SK-N-SH (cell line): ENCODE results near the gene HIPK2. TPM values are rescaled to one million over a fixed set of nuclear protein-coding genes. Genes with fewer than 3 reads are reported as not detected.
A peak's percentile ranks its signal among the peaks of the same experiment; 100 is the strongest.

Experiments
- CTCF ChIA-PET: fragments of 300-600, 350-600 bp; formaldehyde crosslinking; extraction: SDS; loops from one replicate; lab custom pipeline; 2021; lab: Yijun Ruan, JAX
- POLR2A ChIA-PET: fragments of 350-600 bp; sonication (Branson Sonifier 250); formaldehyde crosslinking; extraction: SDS; loops from one replicate; lab custom pipeline; 2020; ENCODE audit warnings: antibody characterized with exemption, inconsistent platforms; lab: Yijun Ruan, JAX
- DNase-seq: peaks from one replicate; pipeline ENCODE4 v3.0.0; 2012
- H2AFZ ChIP-seq: fragments of 200-600 bp; sonication (generic); 2 replicates; pipeline ENCODE4 v1.8.1; 2016; ENCODE audit warnings: antibody characterized with exemption, mild to moderate bottlenecking, low read depth
- H3F3A ChIP-seq: fragments of 200-600 bp; sonication (generic); replicated peaks from 2 replicates; pipeline ENCODE3; 2016; ENCODE audit warnings: antibody characterized with exemption, mild to moderate bottlenecking; ENCODE audit not compliant: insufficient read depth
- H3K27ac ChIP-seq, 2 experiments: fragments of 200-500 bp in 1 of 2; fragments of 200-600 bp in 1 of 2; sonication (Bioruptor generic) in 1 of 2; sonication (generic), shearing (Covaris generic) in 1 of 2; 2 replicates each; pipeline versions ENCODE4 v1.5.1 to v1.6.1; 2014 to 2016; ENCODE audit warnings: low read depth in 2 of 2, inconsistent platforms in 1 of 2, low read length in 1 of 2, mild to moderate bottlenecking in 1 of 2, mixed read lengths in 1 of 2
- H3K27me3 ChIP-seq: fragments of 200-600 bp; sonication (generic), shearing (Covaris generic); 2 replicates; pipeline ENCODE4 v1.6.1; 2016; ENCODE audit warnings: mixed run types; ENCODE audit not compliant: insufficient read depth
- H3K36me3 ChIP-seq, 2 experiments: fragments of 200-500 bp in 1 of 2; fragments of 200-600 bp in 1 of 2; sonication (Bioruptor generic) in 1 of 2; sonication (generic) in 1 of 2; replicated peaks in 1 of 2; 2 replicates each; pipeline versions ENCODE3 to v1.5.1; 2014 to 2016; ENCODE audit warnings: low read length in 1 of 2, mild to moderate bottlenecking in 1 of 2; ENCODE audit not compliant: insufficient read depth in 2 of 2, control insufficient read depth in 1 of 2
- H3K4me1 ChIP-seq, 2 experiments: fragments of 200-500 bp in 1 of 2; fragments of 200-600 bp in 1 of 2; sonication (Bioruptor generic) in 1 of 2; sonication (generic), shearing (Covaris generic) in 1 of 2; 2 replicates each; pipeline versions ENCODE4 v1.5.1 to v1.6.1; 2014 to 2016; ENCODE audit warnings: low read depth in 1 of 2, low read length in 1 of 2, mixed run types in 1 of 2; ENCODE audit not compliant: insufficient read depth in 2 of 2, control insufficient read depth in 1 of 2
- H3K4me2 ChIP-seq: fragments of 200-600 bp; sonication (generic), shearing (Covaris generic); 2 replicates; pipeline ENCODE4 v1.6.1; 2017; ENCODE audit warnings: mixed run types
- H3K4me3 ChIP-seq, 2 experiments: fragments of 200-500 bp in 1 of 2; fragments of 200-600 bp in 1 of 2; sonication (Bioruptor generic) in 1 of 2; sonication (generic), shearing (Covaris generic) in 1 of 2; 2 replicates each; pipeline versions ENCODE4 v1.5.1 to v1.8.1; 2014 to 2016; ENCODE audit warnings: low read depth in 2 of 2, inconsistent platforms in 1 of 2, low read length in 1 of 2, mild to moderate bottlenecking in 1 of 2, mixed read lengths in 1 of 2, moderate library complexity in 1 of 2
- H3K79me2 ChIP-seq: fragments of 200-600 bp; sonication (generic); 2 replicates; pipeline ENCODE4 v1.8.1; 2017; ENCODE audit warnings: mild to moderate bottlenecking; ENCODE audit not compliant: insufficient read depth
- H3K9ac ChIP-seq: fragments of 200-600 bp; sonication (generic); 2 replicates; pipeline ENCODE4 v1.6.1; 2017; ENCODE audit warnings: mixed run types
- H3K9me2 ChIP-seq: fragments of 200-600 bp; sonication (generic); 2 replicates; pipeline ENCODE4 v1.6.1; 2017; ENCODE audit warnings: mixed run types
- H3K9me3 ChIP-seq: fragments of 200-600 bp; sonication (generic); 2 replicates; pipeline ENCODE4 v1.6.1; 2017; ENCODE audit warnings: mixed run types, mild to moderate bottlenecking, moderate library complexity
- H4K20me1 ChIP-seq: fragments of 200-600 bp; sonication (generic); 2 replicates; pipeline ENCODE4 v1.6.1; 2017; ENCODE audit warnings: mild to moderate bottlenecking, mixed run types; ENCODE audit not compliant: insufficient read depth
- CHD2 ChIP-seq: fragments of 150-350 bp; IDR thresholded peaks from 2 replicates; pipeline ENCODE4 v1.6.1; 2018; ENCODE audit warnings: low read length; ENCODE audit not compliant: partially characterized antibody
- CTCF ChIP-seq: fragments of 200-600 bp; sonication (generic); IDR thresholded peaks from 2 replicates; pipeline ENCODE4 v1.6.1; 2017; ENCODE audit warnings: antibody characterized with exemption, mild to moderate bottlenecking, moderate library complexity
- ELF1 ChIP-seq: IDR thresholded peaks from 2 replicates; pipeline ENCODE4 v1.4.0; 2012
- EP300 ChIP-seq, 2 experiments: IDR thresholded peaks; 2 replicates each; pipeline versions ENCODE4 v1.4.0 to v1.6.1; 2012; ENCODE audit warnings: borderline replicate concordance in 1 of 2, low read depth in 1 of 2, low read length in 1 of 2
- EZH2phosphoT487 ChIP-seq: fragments of 200-600 bp; sonication (generic); IDR thresholded peaks from 2 replicates; pipeline ENCODE4 v1.6.1; 2017; ENCODE audit warnings: low read depth, mixed run types, mild to moderate bottlenecking, antibody characterized with exemption, moderate library complexity, borderline replicate concordance
- FOXJ3 ChIP-seq: sonication (generic); formaldehyde crosslinking; IDR thresholded peaks from 2 replicates; pipeline ENCODE4 v1.5.1; 2020; ENCODE audit warnings: mild to moderate bottlenecking, missing genetic modification reagents
- GABPA ChIP-seq: IDR thresholded peaks from 2 replicates; pipeline ENCODE4 v1.4.0; 2012; ENCODE audit warnings: low read depth, mild to moderate bottlenecking
- GATA2 ChIP-seq: sonication (generic); formaldehyde crosslinking; IDR thresholded peaks from 2 replicates; pipeline ENCODE4 v1.5.0; 2020; ENCODE audit warnings: mild to moderate bottlenecking, missing genetic modification reagents
- JUND ChIP-seq: IDR thresholded peaks from 2 replicates; pipeline ENCODE4 v1.4.0; 2012
- MXI1 ChIP-seq: IDR thresholded peaks from 2 replicates; pipeline ENCODE4 v1.6.1; 2012; ENCODE audit warnings: mild to moderate bottlenecking, low read depth, low read length, improper control_type of control experiment
- NFIC ChIP-seq: IDR thresholded peaks from 2 replicates; pipeline ENCODE4 v1.4.0; 2012; ENCODE audit warnings: borderline replicate concordance
- PBX3 ChIP-seq: IDR thresholded peaks from 2 replicates; pipeline ENCODE4; 2012
- POLR2AphosphoS5 ChIP-seq: IDR thresholded peaks from 2 replicates; pipeline ENCODE4 v1.6.1; 2012; ENCODE audit warnings: low read depth, low read length
- RAD21 ChIP-seq: IDR thresholded peaks from 2 replicates; pipeline ENCODE4 v1.6.1; 2012; ENCODE audit warnings: mild to moderate bottlenecking, low read length
- RCOR1 ChIP-seq: fragments of 150-350 bp; IDR thresholded peaks from 2 replicates; pipeline ENCODE4 v1.6.1; 2017; ENCODE audit warnings: antibody characterized with exemption, low read length
- REST ChIP-seq: IDR thresholded peaks from 2 replicates; pipeline ENCODE4 v1.6.1; 2012; ENCODE audit warnings: mild to moderate bottlenecking, low read depth, low read length, moderate library complexity
- TAF1 ChIP-seq: IDR thresholded peaks from 2 replicates; pipeline ENCODE4 v1.6.1; 2012; ENCODE audit warnings: low read depth, mild to moderate bottlenecking, low read length, moderate library complexity, borderline replicate concordance
- TCF12 ChIP-seq: IDR thresholded peaks from 2 replicates; pipeline ENCODE4 v1.4.0; 2012
- TEAD4 ChIP-seq: IDR thresholded peaks from 2 replicates; pipeline ENCODE4 v1.4.0; 2012; ENCODE audit warnings: mild to moderate bottlenecking, borderline replicate concordance; ENCODE audit not compliant: insufficient read depth
- USF1 ChIP-seq: IDR thresholded peaks from 2 replicates; pipeline ENCODE4 v1.4.0; 2012; ENCODE audit warnings: low read depth, borderline replicate concordance
- WGBS: methylation state at CpG from one replicate; pipeline ENCODE4 v1.1.6; 2017; ENCODE audit warnings: low lambda C conversion rate; 5-methylcytosine and 5-hydroxymethylcytosine counted together
- polyA plus RNA-seq, 3 experiments: library from polyadenylated mRNA; depleted of rRNA; stranded (reverse); fragments of >200 nt; gene quantifications; 2 replicates each; pipeline ENCODE4 v1.2.3, GENCODE V29; 2012
- TF ChIP-seq, protein P1 (sequence below): fragments of 150-350 bp; IDR thresholded peaks from 2 replicates; pipeline ENCODE4 v1.6.1; 2016; ENCODE audit warnings: mild to moderate bottlenecking, low read depth, low read length
- TF ChIP-seq, protein P2 (sequence below): fragments of 150-350 bp; IDR thresholded peaks from 2 replicates; pipeline ENCODE4 v1.6.1; 2017; ENCODE audit warnings: antibody characterized with exemption, low read length, low read depth, borderline replicate concordance

Gene HIPK2
- polyA plus RNA-seq, 1 of the 3 experiments (the other 2 are of a cell fraction) = 14.2 TPM

- TF ChIP-seq REST (no peak), POLR2AphosphoS5 (peak; percentile 31; the same call in 1 of the 2 replicates), GATA2 (CRISPR knock-in tag) (no peak)
- TF ChIP-seq, all 33 proteins: peak for 11
Measured at GRCh38 chr7:139775829-139776266, 1.9 kb downstream of the HIPK2 start (continued).

DNA sequence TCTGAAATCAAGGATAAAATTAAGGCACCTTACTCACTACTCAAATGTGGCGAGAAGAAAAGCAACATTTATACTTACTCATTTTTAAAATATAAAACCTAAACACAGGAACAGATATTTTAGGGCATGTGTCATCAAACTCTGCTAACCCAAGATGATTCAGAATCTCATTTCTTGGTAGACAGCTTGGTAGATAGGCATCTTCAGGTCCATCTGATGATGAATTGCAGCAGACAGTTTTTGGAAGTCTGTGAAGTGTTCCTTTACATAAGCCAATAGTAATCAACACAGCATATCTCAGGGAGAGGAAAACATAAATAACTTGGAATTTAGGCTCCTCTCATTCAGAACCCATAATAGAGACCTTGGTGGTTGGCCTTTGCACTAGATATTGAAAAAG is 3.4 kb downstream of the HIPK2 start:
- Histone ChIP-seq H3K36me3 (peaks cover 12% of the 10 kb centered on the region in 2 experiments), H3K79me2 (peaks cover 80% of the 10 kb centered on the region), H3K9me3 (no peaks in the 10 kb centered on the region), H3K27me3 (no peaks in the 10 kb centered on the region), H3K4me2 (peak overlapping the region; percentile 90), H3K9ac (peak overlapping the region; percentile 82; the same call in 1 of the 2 replicates), H3K27ac (peak overlapping the region; percentile 69 to 97; a peak in 3 of 4 replicates), H2AFZ (no peak overlapping the region), H3K9me2 (no peaks in the 10 kb centered on the region), H4K20me1 (peaks cover 22% of the 10 kb centered on the region), H3F3A (peaks cover 64% of the 10 kb centered on the region), H3K4me3 (peak overlapping the region in 1 of 2 experiments; percentile 98; a peak in 3 of 4 replicates), H3K4me1 (peaks cover 30 to 55% of the 10 kb centered on the region in 2 experiments)
- ChIA-PET POLR2A (no interaction called here), CTCF (interaction anchor here (0.6 to 4.2 kb wide), 5 partner anchors 8 to 415 kb away, joined by 3 to 21 read pairs (median 4); no protein-coding TSS in a partner anchor)
- DNase-seq = no peak
- 6% methylated on average over 1 of the region's 1 CpG for WGBS
- TF ChIP-seq POLR2AphosphoS5 (peak; percentile 96), MXI1 (no peak), FOXJ3 (CRISPR knock-in tag) (no peak), TEAD4 (peak; percentile 98), CTCF (no peak), PBX3 (peak; percentile 100), GABPA (no peak; the same call in 1 of the 2 replicates), TCF12 (peak; percentile 100), EZH2phosphoT487 (no peak), USF1 (no peak), TAF1 (peak; percentile 49; the same call in 1 of the 2 replicates), CHD2 (peak; percentile 23), ELF1 (no peak), EP300 (IDR thresholded peaks at IDR 0.05; ENCODE audit: borderline replicate concordance in 1 of 2, low read depth in 1 of 2, low read length in 1 of 2) (peak; percentile 76 to 100), JUND (peak; percentile 100), NFIC (peak; percentile 98), RAD21 (no peak), RCOR1 (no peak)
- TF ChIP-seq, protein P1, sequence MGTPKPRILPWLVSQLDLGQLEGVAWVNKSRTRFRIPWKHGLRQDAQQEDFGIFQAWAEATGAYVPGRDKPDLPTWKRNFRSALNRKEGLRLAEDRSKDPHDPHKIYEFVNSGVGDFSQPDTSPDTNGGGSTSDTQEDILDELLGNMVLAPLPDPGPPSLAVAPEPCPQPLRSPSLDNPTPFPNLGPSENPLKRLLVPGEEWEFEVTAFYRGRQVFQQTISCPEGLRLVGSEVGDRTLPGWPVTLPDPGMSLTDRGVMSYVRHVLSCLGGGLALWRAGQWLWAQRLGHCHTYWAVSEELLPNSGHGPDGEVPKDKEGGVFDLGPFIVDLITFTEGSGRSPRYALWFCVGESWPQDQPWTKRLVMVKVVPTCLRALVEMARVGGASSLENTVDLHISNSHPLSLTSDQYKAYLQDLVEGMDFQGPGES = no peak
- TF ChIP-seq, protein P2, sequence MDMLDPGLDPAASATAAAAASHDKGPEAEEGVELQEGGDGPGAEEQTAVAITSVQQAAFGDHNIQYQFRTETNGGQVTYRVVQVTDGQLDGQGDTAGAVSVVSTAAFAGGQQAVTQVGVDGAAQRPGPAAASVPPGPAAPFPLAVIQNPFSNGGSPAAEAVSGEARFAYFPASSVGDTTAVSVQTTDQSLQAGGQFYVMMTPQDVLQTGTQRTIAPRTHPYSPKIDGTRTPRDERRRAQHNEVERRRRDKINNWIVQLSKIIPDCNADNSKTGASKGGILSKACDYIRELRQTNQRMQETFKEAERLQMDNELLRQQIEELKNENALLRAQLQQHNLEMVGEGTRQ = no peak
